Right lobe of liver (tissue), 6 donors: ENCODE measurements around the gene DHH. TPM values are rescaled to one million over a fixed set of nuclear protein-coding genes. Genes with fewer than 3 reads are reported as not detected.

Experiments used
- ATAC-seq, 4 donors: fragments of 200-7000 bp; cut with Tn5 transposase; one replicate each; pipeline ENCODE4 v1.9.1; 2020; ENCODE audit warnings: mild to moderate bottlenecking in 4 of 4, moderate library complexity in 4 of 4
- DNase-seq, 3 donors: peaks; one replicate each; pipeline ENCODE4 v3.0.0-alpha.2; 2020
- H3K27ac ChIP-seq, 3 donors: fragments of 200-600 bp; one replicate each; pipeline ENCODE4 v1.8.0; 2022
- H3K27me3 ChIP-seq, 2 donors: fragments of 200-600 bp; one replicate each; pipeline ENCODE4 v1.8.0; 2022
- H3K36me3 ChIP-seq, 4 donors: fragments of 200-600 bp; sonication (generic) in 1 of 4; one replicate each; pipeline versions ENCODE4 v1.5.1 to v1.8.0; 2017 to 2022; ENCODE audit warnings: control low read depth in 1 of 4
- H3K4me1 ChIP-seq, 4 donors: fragments of 200-600 bp; sonication (generic) in 1 of 4; one replicate each; pipeline versions ENCODE4 v1.5.1 to v1.8.0; 2017 to 2022; ENCODE audit warnings: control low read depth in 1 of 4
- H3K4me3 ChIP-seq, 3 donors: fragments of 200-600 bp; one replicate each; pipeline ENCODE4 v1.8.0; 2022
- H3K9me3 ChIP-seq, 4 donors: fragments of 200-600 bp; sonication (generic) in 1 of 4; one replicate each; pipeline versions ENCODE4 v1.5.1 to v1.8.0; 2017 to 2022; ENCODE audit warnings: control low read depth in 1 of 4
- CTCF ChIP-seq, 4 donors: fragments of 200-600 bp in 3 of 4; fragments of 450-650 bp in 1 of 4; IDR thresholded peaks; one replicate each; pipeline versions ENCODE4 v1.5.1 to v1.8.0; 2016 to 2022; ENCODE audit warnings: antibody characterized with exemption in 4 of 4, mild to moderate bottlenecking in 2 of 4
- POLR2A ChIP-seq: fragments of 450-650 bp; IDR thresholded peaks from one replicate; pipeline ENCODE4 v1.6.1; 2017; ENCODE audit warnings: antibody characterized with exemption, mild to moderate bottlenecking
- WGBS: methylation state at CpG from one replicate; pipeline ENCODE4 v1.1.6; 2018; ENCODE audit warnings: low coverage, low lambda C conversion rate; ENCODE audit not compliant: insufficient coverage; ENCODE audit errors: missing lambda C conversion rate; 5-methylcytosine and 5-hydroxymethylcytosine counted together
- intact Hi-C, 2 donors: fragments of 100-400 bp; cut with DNase I; formaldehyde crosslinking; loops; one replicate each; pipeline versions ENCODE4 v1.11.2 to v1.14.1; 2022
- total RNA-seq, 6 experiments: library from RNA; depleted of rRNA in 2 of 6; stranded (reverse); fragments of >200 nt in 2 of 6; fragmentation: NEBNext Ultra II Directional in 3 of 6; extraction: Animal tissue kit (Norgen Biotek cat#: 25700) in 3 of 6; gene quantifications; one replicate each; pipeline versions ENCODE4 v1.1.0 to v1.2.4, GENCODE V29; 2016 to 2023
- donor health status: DM: no; HTN: yes; CAD: no.
- donor health status: DM: no; HTN: no; CAD: no.
- donor health status: DM: no; HTN: no; CAD: no.
- donor health status: DM: no; HTN: yes; CAD: no.
- donor health status: DM: no; HTN: yes; CAD: no.

The DHH gene
- total RNA-seq, 6 experiments from 2014 or later = 0.04 to 0.13 (median 0.07) TPM; not detected in 3

- ATAC-seq = no peak
- H3K27me3 ChIP-seq = no peaks in the 10 kb centered on the region
- intact Hi-C loops = loop anchor here in 1 of 2 donors (10.0 kb wide), 1 partner anchor 62 kb away; the partner anchor contains the start of genes KMT2D and RHEBL1
- peaks cover 0 to 13% (median 0%) of the 10 kb centered on the region in 4 donors for H3K4me1 ChIP-seq
- no peaks in the 10 kb centered on the region for H3K9me3 ChIP-seq
- H3K36me3 ChIP-seq = peaks cover 7 to 23% (median 14%) of the 10 kb centered on the region in 4 donors
- DNase-seq = no peak
- WGBS = 89% methylated on average over 4 of the region's 4 CpGs
- H3K4me3 ChIP-seq = no peak overlapping the region
- no peak overlapping the region for H3K27ac ChIP-seq
- no peak for TF ChIP-seq POLR2A
Observed at GRCh38 chr12:49126852-49127763, 32.5 kb upstream of the DHH start.

GRCh38 chr12:49121047-49121696, 26.6 kb upstream of the DHH start:
- no peaks in the 10 kb centered on the region for H3K36me3 ChIP-seq
- no peaks in the 10 kb centered on the region for H3K27me3 ChIP-seq
- TF ChIP-seq POLR2A = no peak
- peak; percentile 66 to 71 (median 69) for TF ChIP-seq CTCF (IDR thresholded peaks at IDR 0.05)
- 10% methylated on average over 4 of the region's 6 CpGs for WGBS
- DNase-seq (peak in 2 of 3 donors; percentile 29 to 61), ATAC-seq (peak; percentile 97 to 99 (median 98))
- H3K4me3 ChIP-seq = no peak overlapping the region
- H3K4me1 ChIP-seq = peaks cover 0 to 4% (median 0%) of the 10 kb centered on the region in 4 donors
- no peaks in the 10 kb centered on the region for H3K9me3 ChIP-seq
- no peak overlapping the region for H3K27ac ChIP-seq
- intact Hi-C loops = loop anchor here in 1 of 2 donors (10.0 kb wide), 1 partner anchor 56 kb away; the partner anchor contains the start of genes KMT2D and RHEBL1

GRCh38 chr12:49111206-49111605, 16.6 kb upstream of the DHH start:
- H3K36me3 ChIP-seq = peaks cover 0 to 8% (median 0%) of the 10 kb centered on the region in 4 donors
- ATAC-seq (no peak), DNase-seq (no peak)
- H3K9me3 ChIP-seq = no peaks in the 10 kb centered on the region
- H3K4me3 ChIP-seq = peak overlapping the region in 2 of 3 donors; percentile 92 to 97
- 45% methylated on average over 6 of the region's 6 CpGs for WGBS
- intact Hi-C loops = no loop called here
- H3K4me1 ChIP-seq = peaks cover 0 to 22% (median 9%) of the 10 kb centered on the region in 4 donors
- H3K27ac ChIP-seq = peak overlapping the region; percentile 20 to 95 (median 91)
- TF ChIP-seq CTCF (IDR thresholded peaks at IDR 0.05) (no peak), POLR2A (no peak)
- H3K27me3 ChIP-seq = no peaks in the 10 kb centered on the region

- WGBS = 0% methylated on average over 31 of the region's 43 CpGs
- H3K36me3 ChIP-seq = peaks cover 0 to 10% (median 0%) of the 10 kb centered on the region in 4 donors
- peak within 1 kb of the TSS; percentile 76 to 97 (median 92) for H3K4me3 ChIP-seq
- ATAC-seq (peak; percentile 95 to 98 (median 96)), DNase-seq (peak; percentile 95 to 98 (median 97))
- H3K4me1 ChIP-seq = peaks cover 0 to 22% (median 9%) of the 10 kb centered on the region in 4 donors
- no peaks in the 10 kb centered on the region for H3K27me3 ChIP-seq
- TF ChIP-seq CTCF (IDR thresholded peaks at IDR 0.05) (peak; percentile 28 to 53 (median 48)), POLR2A (peak; percentile 83)
- intact Hi-C loops = no loop called here
- H3K9me3 ChIP-seq = no peaks in the 10 kb centered on the region
- peak within 1 kb of the TSS; percentile 91 to 95 (median 94) for H3K27ac ChIP-seq
Observed at GRCh38 chr12:49110464-49111155, 16.0 kb upstream of the DHH start, which contains the start of gene LMBR1L. Gene LMBR1L, minus strand, starts transcription at chr12:49110847. Its CDS starts 292 bp downstream, at chr12:49110555.
